ENCODE data around the gene ORM2.

Gene ORM2

DNA sequence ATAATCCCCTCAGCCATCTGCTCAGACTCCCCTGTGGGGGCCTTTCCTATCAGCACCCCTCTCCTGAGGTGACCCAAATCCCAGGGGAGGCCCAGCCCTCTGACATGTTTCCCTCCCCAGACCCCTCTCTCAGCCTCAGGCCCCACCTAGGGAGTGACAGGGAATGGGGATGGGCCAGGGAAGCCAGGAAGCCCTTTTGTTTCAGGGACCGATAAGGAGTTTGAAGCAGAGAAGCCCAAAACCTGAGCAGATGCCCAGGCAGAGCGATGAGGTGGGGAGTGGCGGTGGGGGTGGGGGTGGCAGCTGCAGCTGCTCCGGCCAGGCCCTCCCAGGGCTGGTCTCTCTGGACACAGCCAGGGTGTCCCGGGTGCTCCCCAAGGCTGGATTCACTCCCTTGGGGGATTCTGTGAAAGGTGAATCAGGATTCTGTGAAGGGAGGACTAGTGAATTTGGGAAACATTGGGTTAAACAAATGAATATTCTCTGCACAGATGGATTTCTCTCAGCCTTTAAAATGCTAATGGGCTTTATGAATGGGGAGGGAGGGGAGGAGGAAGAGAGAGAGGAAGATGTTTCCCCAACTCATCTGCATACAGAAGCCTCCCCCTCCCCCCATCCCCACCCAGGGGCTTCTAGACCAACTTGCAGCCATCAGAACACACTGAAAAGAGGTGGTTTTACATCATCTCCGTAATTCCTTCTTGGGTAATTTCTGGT lies 40.7 kb downstream of the ORM2 start:
- TF ChIP-seq, protein P1, sequence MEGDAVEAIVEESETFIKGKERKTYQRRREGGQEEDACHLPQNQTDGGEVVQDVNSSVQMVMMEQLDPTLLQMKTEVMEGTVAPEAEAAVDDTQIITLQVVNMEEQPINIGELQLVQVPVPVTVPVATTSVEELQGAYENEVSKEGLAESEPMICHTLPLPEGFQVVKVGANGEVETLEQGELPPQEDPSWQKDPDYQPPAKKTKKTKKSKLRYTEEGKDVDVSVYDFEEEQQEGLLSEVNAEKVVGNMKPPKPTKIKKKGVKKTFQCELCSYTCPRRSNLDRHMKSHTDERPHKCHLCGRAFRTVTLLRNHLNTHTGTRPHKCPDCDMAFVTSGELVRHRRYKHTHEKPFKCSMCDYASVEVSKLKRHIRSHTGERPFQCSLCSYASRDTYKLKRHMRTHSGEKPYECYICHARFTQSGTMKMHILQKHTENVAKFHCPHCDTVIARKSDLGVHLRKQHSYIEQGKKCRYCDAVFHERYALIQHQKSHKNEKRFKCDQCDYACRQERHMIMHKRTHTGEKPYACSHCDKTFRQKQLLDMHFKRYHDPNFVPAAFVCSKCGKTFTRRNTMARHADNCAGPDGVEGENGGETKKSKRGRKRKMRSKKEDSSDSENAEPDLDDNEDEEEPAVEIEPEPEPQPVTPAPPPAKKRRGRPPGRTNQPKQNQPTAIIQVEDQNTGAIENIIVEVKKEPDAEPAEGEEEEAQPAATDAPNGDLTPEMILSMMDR (IDR thresholded peaks at IDR 0.05; ENCODE audit: low read depth, low read length) = no peak
- TF ChIP-seq, protein P2, sequence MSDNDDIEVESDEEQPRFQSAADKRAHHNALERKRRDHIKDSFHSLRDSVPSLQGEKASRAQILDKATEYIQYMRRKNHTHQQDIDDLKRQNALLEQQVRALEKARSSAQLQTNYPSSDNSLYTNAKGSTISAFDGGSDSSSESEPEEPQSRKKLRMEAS (IDR thresholded peaks at IDR 0.05; ENCODE audit: low read depth, low read length) = no peak
- TF ChIP-seq POLR2A (IDR thresholded peaks at IDR 0.05; ENCODE audit: extremely low read depth, insufficient read length) (no peak), MYC (IDR thresholded peaks at IDR 0.05; ENCODE audit: low read depth, low read length) (no peak)
- DNase-seq (ENCODE audit: low read depth) = peak; percentile 62
- no peak overlapping the region for H3K4me3 ChIP-seq (ENCODE audit: low read depth, low read length)

DNA sequence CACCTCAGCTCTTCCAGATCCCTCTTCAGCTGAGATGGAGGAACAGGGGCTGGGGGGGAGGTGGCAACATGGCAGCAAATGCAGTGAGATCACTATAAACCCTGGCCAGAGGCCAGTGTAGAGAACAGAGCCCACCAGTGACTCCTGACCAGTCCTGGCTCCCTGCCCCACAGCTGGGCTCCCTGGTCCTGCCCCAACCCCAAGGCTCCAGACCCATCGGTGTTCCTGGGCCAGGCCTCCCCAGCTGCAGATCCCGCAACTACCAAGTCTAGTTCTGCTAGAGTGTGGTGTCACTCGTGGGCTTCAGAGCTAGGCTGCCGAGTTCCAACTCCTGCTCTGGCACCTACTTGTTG lies 41.3 kb downstream of the ORM2 start:
- no peak overlapping the region for H3K4me3 ChIP-seq (ENCODE audit: low read depth, low read length)
- TF ChIP-seq MYC (IDR thresholded peaks at IDR 0.05; ENCODE audit: low read depth, low read length) = no peak
- TF ChIP-seq, protein P1 (IDR thresholded peaks at IDR 0.05; ENCODE audit: low read depth, low read length) = no peak
- no peak for TF ChIP-seq POLR2A (IDR thresholded peaks at IDR 0.05; ENCODE audit: extremely low read depth, insufficient read length)
- TF ChIP-seq, protein P2 (IDR thresholded peaks at IDR 0.05; ENCODE audit: low read depth, low read length) = no peak
- no peak for DNase-seq (ENCODE audit: low read depth)

DNA sequence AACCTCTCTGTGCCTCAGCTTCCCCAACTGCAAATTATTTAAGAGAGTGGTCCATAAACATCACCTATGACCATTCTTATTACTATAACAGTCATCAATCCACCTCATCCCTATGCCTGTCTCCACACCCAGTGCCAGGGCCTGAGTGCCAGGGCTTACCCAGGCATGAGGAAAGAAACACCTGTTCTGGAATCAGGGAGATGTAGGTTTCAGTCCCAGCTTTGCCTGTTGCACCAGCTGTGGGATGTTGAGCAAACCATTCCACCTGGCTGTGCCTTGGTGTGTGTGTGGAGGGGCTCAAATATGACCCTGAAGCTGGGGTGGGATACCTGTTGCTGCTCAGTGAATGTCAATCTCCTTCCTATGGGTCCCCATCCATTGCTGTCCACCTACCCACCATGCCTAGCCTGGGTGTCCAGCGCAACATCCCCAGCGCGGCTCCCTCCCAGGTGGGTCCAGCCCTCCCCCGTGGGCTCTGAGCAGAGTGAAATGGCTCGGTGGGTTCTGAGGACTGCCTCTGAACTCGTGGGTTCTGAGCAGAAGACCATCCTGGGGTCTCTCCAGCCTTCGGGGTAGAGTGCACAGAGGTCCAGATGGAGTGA lies 41.8 kb downstream of the ORM2 start:
- TF ChIP-seq POLR2A (IDR thresholded peaks at IDR 0.05; ENCODE audit: extremely low read depth, insufficient read length) (no peak), MYC (IDR thresholded peaks at IDR 0.05; ENCODE audit: low read depth, low read length) (no peak)
- TF ChIP-seq, protein P1 (IDR thresholded peaks at IDR 0.05; ENCODE audit: low read depth, low read length) = no peak
- TF ChIP-seq, protein P2 (IDR thresholded peaks at IDR 0.05; ENCODE audit: low read depth, low read length) = no peak
- no peak for DNase-seq (ENCODE audit: low read depth)
- no peak overlapping the region for H3K4me3 ChIP-seq (ENCODE audit: low read depth, low read length)

DNA sequence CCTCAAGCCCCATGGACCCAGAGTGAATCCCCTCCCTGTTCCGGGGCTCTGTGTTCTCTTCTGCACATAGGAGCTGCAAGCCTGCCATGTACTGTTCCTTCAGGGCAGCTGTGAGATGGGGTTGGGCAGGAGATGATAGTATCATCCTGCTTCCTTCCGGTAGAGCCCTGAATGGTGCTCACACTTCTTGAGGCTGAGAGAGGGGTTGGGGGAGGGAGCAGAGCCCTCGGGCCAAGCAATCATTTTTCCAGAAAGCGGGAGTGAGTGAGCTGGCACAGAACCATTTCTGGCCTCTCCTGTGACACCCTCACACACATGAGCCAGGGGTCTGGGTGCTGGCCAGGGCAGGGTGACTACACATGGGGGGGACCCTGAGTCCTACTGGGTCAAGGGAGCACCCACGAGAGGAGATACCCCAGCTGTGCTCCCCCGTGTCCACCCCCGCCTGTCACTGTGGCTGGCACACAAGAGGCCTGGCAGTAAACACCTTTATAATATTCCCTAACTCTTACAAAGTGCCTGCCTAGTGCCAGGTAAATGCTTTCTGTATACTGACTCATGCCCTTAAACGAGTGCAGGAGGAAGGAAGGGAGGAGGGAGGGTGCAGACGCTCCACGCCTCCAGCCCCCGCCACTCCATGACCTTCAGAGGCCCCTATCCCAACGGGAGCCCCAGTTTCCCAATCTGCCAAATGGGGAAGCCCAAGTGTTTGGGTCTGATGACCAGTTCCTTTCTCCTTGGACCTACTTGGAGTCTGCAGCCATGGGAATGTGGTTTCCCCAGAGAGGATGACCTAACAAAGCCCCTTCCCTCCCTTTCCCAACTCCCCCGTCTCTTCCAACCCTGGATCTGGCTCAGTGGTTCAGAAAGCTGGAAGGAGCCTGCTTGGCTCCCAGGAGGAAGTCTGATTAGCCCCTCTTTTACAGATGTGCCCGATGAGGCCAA lies 42.6 kb downstream of the ORM2 start:
- peak; percentile 83 for DNase-seq (ENCODE audit: low read depth)
- TF ChIP-seq MYC (IDR thresholded peaks at IDR 0.05; ENCODE audit: low read depth, low read length) = no peak
- TF ChIP-seq, protein P1 (IDR thresholded peaks at IDR 0.05; ENCODE audit: low read depth, low read length) = no peak
- TF ChIP-seq, protein P2 (IDR thresholded peaks at IDR 0.05; ENCODE audit: low read depth, low read length) = no peak
- H3K4me3 ChIP-seq (ENCODE audit: low read depth, low read length) = peak overlapping the region; percentile 11

DNA sequence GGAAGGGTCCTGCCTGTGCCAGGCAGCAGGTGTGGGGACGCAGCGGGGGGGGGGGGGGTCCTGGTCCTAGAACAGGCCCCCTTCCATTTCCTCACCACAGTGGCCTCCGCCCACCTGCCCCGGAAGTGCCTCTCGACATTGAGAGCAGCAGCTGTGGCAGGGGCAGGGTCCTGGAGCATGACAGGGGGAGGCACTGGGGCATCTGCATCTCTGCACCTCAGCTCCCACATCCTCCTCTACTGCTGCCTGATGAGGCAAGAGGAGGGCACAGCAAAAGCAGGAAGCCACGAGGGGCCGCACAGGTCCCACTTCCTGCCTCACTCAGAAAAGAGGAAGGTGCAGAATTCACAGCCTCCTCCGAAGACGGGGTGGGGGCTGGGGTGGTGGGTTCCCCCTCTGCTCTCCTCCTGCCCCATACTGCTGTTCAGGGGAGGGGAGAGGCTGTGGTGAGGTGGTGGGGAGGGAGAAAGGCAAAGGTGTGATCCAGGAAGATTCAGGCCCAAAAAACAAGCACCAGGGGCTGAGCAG lies 43.3 kb downstream of the ORM2 start:
- TF ChIP-seq, protein P2 (IDR thresholded peaks at IDR 0.05; ENCODE audit: low read depth, low read length) = peak; percentile 82
- TF ChIP-seq POLR2A (IDR thresholded peaks at IDR 0.05; ENCODE audit: extremely low read depth, insufficient read length) = no peak
- peak; percentile 83 for TF ChIP-seq MYC (IDR thresholded peaks at IDR 0.05; ENCODE audit: low read depth, low read length)
- TF ChIP-seq, protein P1 (IDR thresholded peaks at IDR 0.05; ENCODE audit: low read depth, low read length) = no peak
- H3K4me3 ChIP-seq (ENCODE audit: low read depth, low read length) = no peak overlapping the region
- peak; percentile 99 for DNase-seq (ENCODE audit: low read depth)

Measured in NB4 (cell line).